Activated naive CD8-positive, alpha-beta T cell treated with anti-CD3 and anti-CD28 coated beads, Interleukin-2, amount 50 U/mL, for 24 hours (primary cell): ENCODE data around the gene SERPINI1.

Experiments
- ATAC-seq: fragments of 150-1000 bp; cut with Tn5 transposase; one replicate; pipeline ENCODE4 v1.10.0; 2021
- DNase-seq: peaks from one replicate; pipeline ENCODE4 v3.0.0; 2021
- H3K27ac Mint-ChIP-seq: one replicate; pipeline ENCODE4 v1.8.0; 2021; ENCODE audit warnings: mild to moderate bottlenecking, mixed read lengths
- H3K27me3 Mint-ChIP-seq: one replicate; pipeline ENCODE4 v1.8.0; 2021; ENCODE audit warnings: mixed read lengths
- H3K36me3 Mint-ChIP-seq: one replicate; pipeline ENCODE4 v1.8.0; 2021; ENCODE audit warnings: low read depth, mixed read lengths
- H3K4me1 Mint-ChIP-seq: one replicate; pipeline ENCODE4 v1.8.0; 2021; ENCODE audit warnings: mixed read lengths
- H3K4me3 Mint-ChIP-seq: one replicate; pipeline ENCODE4 v1.8.0; 2021; ENCODE audit warnings: mild to moderate bottlenecking, moderate library complexity, mixed read lengths
- H3K9me3 Mint-ChIP-seq: one replicate; pipeline ENCODE4 v1.8.0; 2021; ENCODE audit warnings: mixed read lengths

SERPINI1 gene

DNA sequence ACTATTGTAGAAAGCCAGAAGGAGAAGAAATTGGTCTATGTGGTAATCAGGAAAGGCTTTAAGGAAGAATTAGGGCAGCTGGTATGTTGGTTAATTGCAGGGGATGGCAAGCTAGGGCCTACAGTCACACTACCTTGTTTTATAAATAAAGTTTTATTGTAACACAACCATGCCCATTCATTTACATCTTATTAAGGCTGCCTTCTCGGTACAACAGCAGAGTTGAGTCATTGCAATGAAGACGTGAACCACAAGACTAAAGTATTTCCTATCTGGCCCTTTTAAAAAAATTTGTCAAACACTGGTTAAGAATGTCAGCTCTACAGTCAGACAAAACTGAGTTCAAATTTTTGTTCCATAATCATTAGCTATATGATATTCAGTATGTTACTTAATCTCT is 8.3 kb downstream of the SERPINI1 start:
- ATAC-seq: no peak
- Mint-ChIP-seq H3K27ac (no peak overlapping the region), H3K4me3 (no peak overlapping the region), H3K9me3 (no peaks in the 10 kb centered on the region), H3K36me3 (no peaks in the 10 kb centered on the region), H3K27me3 (no peaks in the 10 kb centered on the region), H3K4me1 (peaks cover 16% of the 10 kb centered on the region)
- no peak for DNase-seq

DNA sequence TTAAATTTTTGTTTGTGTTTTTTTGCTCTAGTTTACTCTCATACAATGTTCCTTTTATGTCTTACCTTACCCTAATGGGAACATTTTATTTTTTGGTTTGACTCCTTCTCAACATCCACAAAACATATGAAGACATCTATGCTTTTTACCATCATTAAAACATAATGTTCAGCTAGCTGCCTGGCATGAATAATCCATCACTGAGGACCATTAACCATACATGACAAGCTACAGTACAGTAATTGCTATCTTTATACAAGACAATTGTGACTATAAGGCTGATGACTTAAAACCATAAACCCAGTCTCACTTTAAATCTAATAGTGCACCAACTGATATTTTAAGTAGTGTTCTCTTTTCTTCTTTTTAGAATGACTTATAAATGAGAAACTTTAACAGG is 13.7 kb downstream of the SERPINI1 start:
- ATAC-seq (no peak), DNase-seq (no peak)
- no peaks in the 10 kb centered on the region for H3K9me3 Mint-ChIP-seq
- H3K4me3 Mint-ChIP-seq: no peak overlapping the region
- peaks cover 12% of the 10 kb centered on the region for H3K4me1 Mint-ChIP-seq
- no peak overlapping the region for H3K27ac Mint-ChIP-seq
- no peaks in the 10 kb centered on the region for H3K27me3 Mint-ChIP-seq
- H3K36me3 Mint-ChIP-seq: no peaks in the 10 kb centered on the region

DNA sequence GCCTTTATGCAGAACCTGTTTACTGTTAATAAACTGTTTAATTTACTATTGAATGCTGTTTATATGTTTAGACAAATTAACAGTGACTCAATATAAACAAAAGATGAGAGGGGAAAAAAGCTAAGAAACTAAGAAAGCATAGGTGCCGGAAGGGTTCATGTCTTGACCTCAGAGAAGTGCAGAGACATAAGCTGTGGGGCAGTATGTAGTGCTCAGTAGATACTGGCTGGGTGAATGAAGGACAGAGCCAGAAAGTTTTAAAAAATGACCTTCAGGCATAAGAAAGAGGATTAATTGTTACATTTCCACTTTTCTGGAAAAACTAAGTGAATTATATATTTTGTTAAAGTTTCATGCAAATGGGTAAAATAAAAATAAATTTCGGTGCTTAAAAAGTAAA is 14.2 kb downstream of the SERPINI1 start:
- Mint-ChIP-seq H3K9me3 (no peaks in the 10 kb centered on the region), H3K4me1 (peaks cover 12% of the 10 kb centered on the region), H3K36me3 (no peaks in the 10 kb centered on the region), H3K27ac (no peak overlapping the region), H3K4me3 (no peak overlapping the region), H3K27me3 (no peaks in the 10 kb centered on the region)
- no peak for ATAC-seq
- no peak for DNase-seq

DNA sequence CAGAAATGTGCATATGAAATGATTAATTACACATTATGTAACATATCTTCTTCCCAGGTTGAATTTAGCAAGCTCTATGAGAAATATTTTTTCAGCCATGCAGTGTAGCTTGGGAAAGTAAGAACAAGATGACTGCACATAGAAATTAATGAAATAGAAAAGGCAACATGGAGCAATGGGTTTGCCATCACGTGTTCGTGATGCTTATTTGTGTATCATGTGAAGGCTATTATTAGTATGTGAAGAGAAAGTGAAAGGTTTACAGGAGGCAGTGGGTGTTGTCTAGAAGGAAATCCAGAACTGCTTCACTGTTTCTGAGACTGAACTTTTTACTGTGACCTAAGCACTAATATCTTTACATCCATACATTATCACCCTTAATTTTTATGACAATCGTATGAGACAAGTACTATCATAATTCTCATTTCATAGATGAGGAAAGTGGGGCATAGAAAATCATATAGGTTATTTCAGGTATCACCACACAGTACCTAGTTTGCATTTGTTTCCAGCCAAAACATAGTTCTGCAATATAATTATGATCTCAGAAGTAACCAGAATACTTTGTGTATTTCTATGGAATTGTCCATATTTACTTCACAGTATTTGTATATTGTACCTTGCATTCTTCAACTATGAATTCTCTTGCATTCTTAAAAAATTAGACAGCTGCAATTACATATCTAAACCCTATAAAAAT is 14.9 kb downstream of the SERPINI1 start:
- no peak for ATAC-seq
- DNase-seq: no peak
- Mint-ChIP-seq H3K4me1 (peaks cover 12% of the 10 kb centered on the region), H3K27me3 (no peaks in the 10 kb centered on the region), H3K36me3 (no peaks in the 10 kb centered on the region), H3K4me3 (peak overlapping the region; percentile 43), H3K27ac (peak overlapping the region; percentile 48), H3K9me3 (no peaks in the 10 kb centered on the region)

DNA sequence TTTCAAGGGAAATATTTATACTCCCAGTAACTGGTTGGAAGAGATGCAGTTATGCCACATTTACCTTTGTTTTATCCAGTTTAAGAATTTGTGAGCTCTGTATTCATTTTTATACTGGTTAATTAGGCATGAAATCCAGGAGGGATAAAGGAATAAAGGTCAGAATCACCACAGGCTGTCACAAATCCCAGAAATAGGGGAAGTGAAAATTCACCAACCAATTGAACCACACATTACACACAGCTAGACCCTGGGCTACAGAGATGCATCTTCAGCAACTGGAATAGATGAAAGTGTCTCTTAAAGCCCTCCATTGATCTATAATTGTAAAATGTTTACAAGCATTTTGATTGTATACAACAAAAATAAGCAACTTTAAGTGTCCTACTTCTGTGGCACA is 18.5 kb downstream of the SERPINI1 start:
- H3K4me3 Mint-ChIP-seq: no peak overlapping the region
- ATAC-seq: no peak
- H3K36me3 Mint-ChIP-seq: no peaks in the 10 kb centered on the region
- no peaks in the 10 kb centered on the region for H3K9me3 Mint-ChIP-seq
- DNase-seq: no peak
- H3K27me3 Mint-ChIP-seq: no peaks in the 10 kb centered on the region
- peaks cover 11% of the 10 kb centered on the region for H3K4me1 Mint-ChIP-seq
- no peak overlapping the region for H3K27ac Mint-ChIP-seq

DNA sequence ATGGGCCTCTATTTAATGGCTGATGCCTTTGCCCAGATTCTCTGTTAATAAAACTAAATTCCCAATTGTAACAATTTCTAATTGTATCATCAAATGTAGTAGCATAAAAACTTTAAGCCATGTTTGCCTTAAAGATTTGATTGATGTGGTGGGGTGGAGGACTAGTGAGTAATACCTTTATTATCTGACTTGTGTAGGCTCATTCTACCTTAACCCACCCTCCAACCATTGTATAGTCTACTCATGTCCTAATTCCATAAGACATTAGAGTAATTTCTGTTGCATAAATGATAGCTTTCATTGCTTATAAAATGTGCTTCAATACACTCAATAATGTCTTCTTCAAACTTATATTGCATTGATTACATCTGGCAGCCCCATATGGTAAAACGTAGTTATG is 25.8 kb downstream of the SERPINI1 start:
- DNase-seq: no peak
- H3K36me3 Mint-ChIP-seq: peaks cover 8% of the 10 kb centered on the region
- H3K4me1 Mint-ChIP-seq: peaks cover 3% of the 10 kb centered on the region
- no peak for ATAC-seq
- no peaks in the 10 kb centered on the region for H3K27me3 Mint-ChIP-seq
- peaks cover 4% of the 10 kb centered on the region for H3K9me3 Mint-ChIP-seq
- H3K27ac Mint-ChIP-seq: no peak overlapping the region
- H3K4me3 Mint-ChIP-seq: no peak overlapping the region

DNA sequence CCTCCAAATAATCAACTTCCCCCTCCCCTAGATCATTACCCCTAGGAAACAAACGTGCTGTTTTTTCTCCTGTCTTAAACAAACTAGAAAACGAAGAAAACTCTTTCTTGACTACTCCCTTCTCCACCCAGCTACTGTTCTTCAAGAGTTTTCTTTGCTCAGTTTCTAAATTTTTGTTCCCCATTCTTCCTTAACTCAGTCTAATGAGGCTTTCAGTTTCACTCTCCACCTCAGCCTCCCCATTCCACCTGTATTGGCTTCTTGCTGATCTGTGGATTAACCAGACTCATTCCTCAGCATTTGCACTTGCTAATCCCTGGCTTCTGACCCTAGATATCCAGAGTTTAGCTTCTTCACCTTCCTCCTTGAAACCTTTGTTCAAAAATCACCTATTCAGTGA is 26.8 kb downstream of the SERPINI1 start:
- no peak for ATAC-seq
- Mint-ChIP-seq H3K27ac (no peak overlapping the region), H3K9me3 (peaks cover 5% of the 10 kb centered on the region)

DNA sequence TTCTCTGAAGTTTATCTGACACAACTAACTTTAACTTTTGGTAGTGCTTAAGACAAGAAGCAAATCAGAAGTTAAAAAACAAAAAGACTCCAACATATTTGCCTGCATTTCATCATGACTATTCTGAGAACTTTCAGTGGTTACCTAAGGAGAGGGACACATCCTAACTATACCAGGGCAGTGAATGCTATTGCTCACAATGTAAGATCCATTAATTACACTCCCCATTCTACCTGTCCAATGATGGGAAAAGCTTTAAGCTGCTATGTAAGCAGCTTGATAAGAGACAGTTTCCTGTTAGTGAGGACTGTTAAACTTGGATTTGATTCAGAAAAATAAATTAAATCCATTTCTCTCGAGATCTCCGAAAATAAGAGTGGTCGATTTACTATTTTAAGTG is 37.5 kb downstream of the SERPINI1 start:
- Mint-ChIP-seq H3K4me3 (no peak overlapping the region), H3K9me3 (peaks cover under 1% of the 10 kb centered on the region), H3K36me3 (no peaks in the 10 kb centered on the region), H3K27ac (no peak overlapping the region), H3K27me3 (no peaks in the 10 kb centered on the region), H3K4me1 (peaks cover 11% of the 10 kb centered on the region)
- DNase-seq (no peak), ATAC-seq (no peak)

More for the DNA sequence above, 26.8 kb downstream of the SERPINI1 start:
- Mint-ChIP-seq H3K36me3 (peaks cover 8% of the 10 kb centered on the region), H3K4me1 (peaks cover 3% of the 10 kb centered on the region), H3K4me3 (no peak overlapping the region), H3K27me3 (no peaks in the 10 kb centered on the region)
- no peak for DNase-seq

DNA sequence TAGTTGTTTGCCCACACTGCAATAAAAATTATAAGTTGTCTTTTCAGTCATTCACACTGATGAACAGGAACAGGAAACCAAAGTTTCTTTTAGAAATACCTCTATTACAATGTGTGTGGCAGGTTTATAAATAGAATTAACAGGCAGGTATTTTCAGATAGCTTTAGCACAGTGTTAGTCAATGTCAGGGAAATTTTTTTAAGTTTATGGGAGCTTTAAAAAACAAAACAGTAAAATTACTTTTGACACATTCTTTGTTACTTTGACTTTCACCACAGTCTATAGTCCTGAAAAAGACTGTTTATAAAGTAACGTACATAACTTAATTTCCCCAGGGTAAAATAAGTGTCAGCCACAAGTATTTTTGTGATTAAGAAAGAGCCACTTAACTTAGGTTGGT is 38.1 kb downstream of the SERPINI1 start:
- DNase-seq: no peak
- Mint-ChIP-seq H3K9me3 (peaks cover 6% of the 10 kb centered on the region), H3K36me3 (no peaks in the 10 kb centered on the region), H3K4me3 (no peak overlapping the region), H3K27ac (no peak overlapping the region), H3K27me3 (no peaks in the 10 kb centered on the region), H3K4me1 (peaks cover 11% of the 10 kb centered on the region)
- ATAC-seq: no peak

DNA sequence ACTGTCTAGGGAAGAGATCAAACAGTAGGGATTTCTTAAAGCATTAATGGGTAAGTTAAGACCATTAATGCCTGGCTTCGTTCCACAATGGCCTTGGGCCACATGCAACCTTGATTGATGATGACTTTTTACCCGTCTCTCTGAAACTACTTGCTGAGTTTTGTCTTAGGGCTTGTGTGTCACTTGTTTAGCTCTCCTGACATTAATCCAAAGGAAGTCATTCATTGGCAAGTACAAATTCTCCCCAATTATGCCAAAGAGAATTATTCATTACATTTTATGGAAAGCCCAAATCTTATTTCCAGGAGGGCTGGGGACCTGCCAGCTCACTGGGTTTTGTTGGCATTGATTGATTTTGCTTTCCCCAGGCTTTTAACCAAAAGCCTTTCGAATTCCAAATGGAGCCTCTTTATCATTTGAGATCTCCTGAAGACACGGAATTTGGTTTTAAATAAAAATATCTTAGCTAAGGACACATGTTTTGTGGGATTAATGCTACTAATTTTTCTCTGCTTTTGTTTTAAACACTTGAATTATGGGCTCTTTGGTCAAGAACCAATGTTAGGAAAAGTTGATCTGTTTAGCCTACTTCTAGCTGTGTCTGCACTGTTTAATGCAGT is 40.7 kb downstream of the SERPINI1 start:
- ATAC-seq (no peak), DNase-seq (no peak)
- Mint-ChIP-seq H3K27ac (no peak overlapping the region), H3K36me3 (no peaks in the 10 kb centered on the region), H3K4me3 (no peak overlapping the region), H3K27me3 (no peaks in the 10 kb centered on the region), H3K9me3 (peaks cover 10% of the 10 kb centered on the region), H3K4me1 (peaks cover 11% of the 10 kb centered on the region)

DNA sequence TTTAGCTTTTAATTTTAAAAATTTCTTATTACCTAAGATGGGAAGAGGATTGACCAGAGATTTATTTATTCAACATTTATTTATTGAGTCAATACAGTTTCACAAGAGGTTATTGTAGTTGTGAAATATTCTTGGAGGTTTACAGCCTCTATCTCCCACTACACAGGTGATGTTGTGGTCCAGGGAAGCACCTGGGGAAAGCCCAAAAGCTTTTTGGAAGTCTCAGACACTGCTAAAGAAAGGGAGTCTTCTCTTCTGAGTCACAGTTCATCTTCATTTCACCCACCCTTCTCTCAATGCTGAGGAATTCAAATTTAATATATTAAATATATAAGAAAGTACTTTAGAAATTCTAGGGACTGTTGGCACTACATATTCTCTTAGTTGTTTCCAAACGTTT is 41.8 kb downstream of the SERPINI1 start:
- Mint-ChIP-seq H3K27me3 (no peaks in the 10 kb centered on the region), H3K27ac (no peak overlapping the region), H3K4me3 (no peak overlapping the region), H3K36me3 (no peaks in the 10 kb centered on the region), H3K9me3 (peaks cover 10% of the 10 kb centered on the region), H3K4me1 (peaks cover 11% of the 10 kb centered on the region)
- DNase-seq (no peak), ATAC-seq (peak; percentile 52)

DNA sequence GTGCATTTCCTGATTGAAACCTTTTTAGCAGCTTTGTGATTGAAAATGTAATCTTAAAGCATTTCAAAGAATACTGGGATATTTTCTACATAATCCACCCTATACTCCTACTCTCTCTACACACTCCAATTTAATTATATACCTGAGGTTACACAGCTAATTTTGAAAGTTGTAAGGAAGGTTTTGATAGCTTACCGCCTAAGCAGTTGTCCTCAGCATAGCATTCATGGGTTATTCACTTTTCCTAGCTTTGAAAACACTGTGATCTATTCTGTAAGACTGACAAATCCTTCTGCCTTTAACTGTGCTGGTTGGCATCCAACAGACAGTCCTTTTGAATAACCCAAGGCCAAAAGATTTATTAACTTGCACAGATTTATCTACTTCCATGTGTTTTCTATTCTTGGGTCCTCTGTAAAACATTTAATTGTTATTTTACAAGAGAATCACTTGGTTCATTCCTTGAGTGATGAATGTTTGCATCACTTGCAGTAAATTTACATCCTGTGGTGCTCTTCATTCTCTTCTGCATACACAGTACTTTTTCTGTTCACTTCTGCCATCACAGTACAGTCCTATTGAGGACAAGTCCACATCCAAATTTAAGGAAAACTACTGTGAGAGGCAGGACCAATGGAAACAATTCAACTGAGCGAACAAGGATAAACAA is 44.8 kb downstream of the SERPINI1 start:
- no peaks in the 10 kb centered on the region for H3K36me3 Mint-ChIP-seq
- H3K9me3 Mint-ChIP-seq: peaks cover 10% of the 10 kb centered on the region
- no peaks in the 10 kb centered on the region for H3K27me3 Mint-ChIP-seq
- DNase-seq (no peak), ATAC-seq (no peak)
- no peaks in the 10 kb centered on the region for H3K4me1 Mint-ChIP-seq
- no peak overlapping the region for H3K4me3 Mint-ChIP-seq
- H3K27ac Mint-ChIP-seq: no peak overlapping the region

DNA sequence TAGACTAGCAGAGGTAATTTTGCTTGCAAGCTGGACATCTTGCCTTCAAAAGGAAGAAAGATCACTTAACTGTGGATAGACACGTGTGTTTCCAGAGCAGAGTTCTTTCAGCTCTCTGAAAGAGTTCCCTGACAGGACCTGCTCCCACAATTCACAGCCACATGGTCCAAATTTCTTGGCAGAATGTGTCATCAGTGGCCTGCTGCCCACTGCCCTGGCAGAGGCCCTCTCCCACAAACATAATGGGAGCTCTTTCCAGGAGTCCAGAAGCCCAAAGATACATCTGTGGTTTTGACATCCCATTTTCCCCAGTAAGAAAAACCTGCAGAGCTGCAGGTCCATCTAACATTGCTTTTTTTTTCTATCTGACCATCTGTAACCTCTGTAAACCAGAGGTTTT is 48.3 kb downstream of the SERPINI1 start:
- DNase-seq (no peak), ATAC-seq (no peak)
- H3K9me3 Mint-ChIP-seq: peaks cover 4% of the 10 kb centered on the region
- no peaks in the 10 kb centered on the region for H3K36me3 Mint-ChIP-seq
- H3K27ac Mint-ChIP-seq: no peak overlapping the region
- H3K4me3 Mint-ChIP-seq: no peak overlapping the region
- no peaks in the 10 kb centered on the region for H3K4me1 Mint-ChIP-seq
- H3K27me3 Mint-ChIP-seq: no peaks in the 10 kb centered on the region

DNA sequence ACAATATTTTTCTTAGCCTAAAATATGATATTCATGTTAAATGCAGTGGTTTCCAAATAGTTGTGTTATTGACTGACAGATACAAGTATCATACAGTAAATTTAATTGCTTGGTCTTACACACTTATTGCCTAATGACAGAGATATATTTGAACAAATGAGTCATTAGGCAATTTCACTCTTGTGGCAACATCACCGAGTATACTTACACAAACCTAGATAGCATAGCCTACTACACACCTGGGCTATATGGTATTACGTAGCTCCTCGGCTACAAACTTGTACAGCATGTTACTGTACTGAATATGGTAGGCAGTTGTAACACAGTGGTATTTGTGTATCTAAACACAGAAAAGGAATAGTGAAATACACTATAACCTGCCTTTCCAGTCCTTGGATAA is 50.3 kb downstream of the SERPINI1 start:
- H3K9me3 Mint-ChIP-seq: no peaks in the 10 kb centered on the region
- H3K36me3 Mint-ChIP-seq: no peaks in the 10 kb centered on the region
- no peaks in the 10 kb centered on the region for H3K4me1 Mint-ChIP-seq
- H3K27me3 Mint-ChIP-seq: no peaks in the 10 kb centered on the region
- H3K4me3 Mint-ChIP-seq: no peak overlapping the region
- no peak overlapping the region for H3K27ac Mint-ChIP-seq
- ATAC-seq (no peak), DNase-seq (no peak)

DNA sequence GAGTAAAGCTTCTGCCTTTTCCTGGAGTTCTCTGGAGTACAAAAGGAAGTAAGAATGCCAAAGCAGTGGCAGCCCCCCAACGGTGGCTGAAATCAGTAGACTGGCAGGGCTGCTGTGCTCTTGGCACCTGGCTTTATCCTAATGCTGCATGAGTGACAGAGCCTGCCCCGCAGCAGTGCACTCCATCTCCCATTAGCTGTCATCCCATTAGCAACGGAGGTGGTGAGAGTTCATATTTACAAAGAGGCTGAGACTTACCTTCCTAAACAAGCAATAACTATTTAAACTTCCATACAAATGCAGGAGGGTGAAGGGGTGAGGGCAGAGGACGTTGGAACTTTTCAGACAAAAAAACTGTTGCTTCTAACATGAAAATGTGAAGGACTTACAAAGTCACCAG is 51.9 kb downstream of the SERPINI1 start:
- H3K4me1 Mint-ChIP-seq: no peaks in the 10 kb centered on the region
- H3K36me3 Mint-ChIP-seq: no peaks in the 10 kb centered on the region
- DNase-seq (no peak), ATAC-seq (no peak)
- H3K9me3 Mint-ChIP-seq: no peaks in the 10 kb centered on the region
- H3K27ac Mint-ChIP-seq: no peak overlapping the region
- no peaks in the 10 kb centered on the region for H3K27me3 Mint-ChIP-seq
- H3K4me3 Mint-ChIP-seq: no peak overlapping the region
